Neural cell (in vitro differentiated cells): ENCODE measurements around the gene GTF3C2.

ENCODE experiments used
- EP300 ChIP-seq: fragments of 450-650 bp; conservative IDR thresholded peaks from 2 replicates; pipeline ENCODE4 v1.6.1; 2014; ENCODE audit warnings: antibody characterized with exemption, mild to moderate bottlenecking, moderate library complexity; ENCODE audit not compliant: poor library complexity, severe bottlenecking
- EZH2 ChIP-seq: fragments of 200-600, 300-800 bp; shearing (Covaris generic), sonication (generic); IDR thresholded peaks from 2 replicates; pipeline ENCODE4 v1.6.1; 2014; ENCODE audit warnings: antibody characterized with exemption, low read length, borderline replicate concordance, mild to moderate bottlenecking; ENCODE audit not compliant: insufficient read depth, poor library complexity, severe bottlenecking
- MXI1 ChIP-seq: fragments of 450-650 bp; conservative IDR thresholded peaks from 2 replicates; pipeline ENCODE4 v1.6.1; 2014; ENCODE audit warnings: antibody characterized with exemption, mild to moderate bottlenecking; ENCODE audit not compliant: poor library complexity, severe bottlenecking
- POLR2AphosphoS5 ChIP-seq: IDR thresholded peaks from 2 replicates; pipeline ENCODE4 v1.6.1; 2012
- RAD21 ChIP-seq: fragments of 450-650 bp; conservative IDR thresholded peaks from 2 replicates; pipeline ENCODE4 v1.6.1; 2014; ENCODE audit warnings: antibody characterized with exemption, mild to moderate bottlenecking, moderate library complexity
- TAF1 ChIP-seq: IDR thresholded peaks from 2 replicates; pipeline ENCODE4 v1.6.1; 2012; ENCODE audit warnings: low read depth
- TF ChIP-seq, protein P1 (sequence below): fragments of 450-650 bp; IDR thresholded peaks from 2 replicates; pipeline ENCODE4 v1.5.1; 2014; ENCODE audit warnings: antibody characterized with exemption, mild to moderate bottlenecking, moderate library complexity; ENCODE audit not compliant: poor library complexity, severe bottlenecking

DNA sequence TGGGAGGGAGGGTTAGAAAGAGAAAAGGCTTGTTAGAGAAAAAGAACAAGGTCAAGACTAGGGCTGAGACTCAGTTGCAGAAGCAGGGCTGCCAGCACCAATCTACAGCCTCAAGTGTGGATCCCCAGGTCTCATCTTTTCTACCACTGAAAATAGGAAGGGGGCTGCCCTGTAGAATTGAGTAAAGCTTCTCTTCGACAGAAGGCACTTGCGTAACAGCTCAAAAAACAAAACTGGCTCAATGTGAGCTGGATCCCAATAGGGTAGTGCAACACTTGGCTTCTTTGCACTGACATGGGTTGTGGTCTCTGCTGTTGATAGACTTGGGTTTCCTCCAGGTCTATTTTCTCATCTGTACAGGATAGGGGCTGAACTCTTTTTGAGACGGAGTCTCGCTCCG is 31.8 kb downstream of the GTF3C2 start:
- TF ChIP-seq MXI1 (no peak), EZH2 (no peak), EP300 (no peak), POLR2AphosphoS5 (no peak), TAF1 (no peak), RAD21 (no peak)
- TF ChIP-seq, protein P1, sequence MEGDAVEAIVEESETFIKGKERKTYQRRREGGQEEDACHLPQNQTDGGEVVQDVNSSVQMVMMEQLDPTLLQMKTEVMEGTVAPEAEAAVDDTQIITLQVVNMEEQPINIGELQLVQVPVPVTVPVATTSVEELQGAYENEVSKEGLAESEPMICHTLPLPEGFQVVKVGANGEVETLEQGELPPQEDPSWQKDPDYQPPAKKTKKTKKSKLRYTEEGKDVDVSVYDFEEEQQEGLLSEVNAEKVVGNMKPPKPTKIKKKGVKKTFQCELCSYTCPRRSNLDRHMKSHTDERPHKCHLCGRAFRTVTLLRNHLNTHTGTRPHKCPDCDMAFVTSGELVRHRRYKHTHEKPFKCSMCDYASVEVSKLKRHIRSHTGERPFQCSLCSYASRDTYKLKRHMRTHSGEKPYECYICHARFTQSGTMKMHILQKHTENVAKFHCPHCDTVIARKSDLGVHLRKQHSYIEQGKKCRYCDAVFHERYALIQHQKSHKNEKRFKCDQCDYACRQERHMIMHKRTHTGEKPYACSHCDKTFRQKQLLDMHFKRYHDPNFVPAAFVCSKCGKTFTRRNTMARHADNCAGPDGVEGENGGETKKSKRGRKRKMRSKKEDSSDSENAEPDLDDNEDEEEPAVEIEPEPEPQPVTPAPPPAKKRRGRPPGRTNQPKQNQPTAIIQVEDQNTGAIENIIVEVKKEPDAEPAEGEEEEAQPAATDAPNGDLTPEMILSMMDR, result no peak
